Measurements from ENCODE around the gene EMC8.

DNA sequence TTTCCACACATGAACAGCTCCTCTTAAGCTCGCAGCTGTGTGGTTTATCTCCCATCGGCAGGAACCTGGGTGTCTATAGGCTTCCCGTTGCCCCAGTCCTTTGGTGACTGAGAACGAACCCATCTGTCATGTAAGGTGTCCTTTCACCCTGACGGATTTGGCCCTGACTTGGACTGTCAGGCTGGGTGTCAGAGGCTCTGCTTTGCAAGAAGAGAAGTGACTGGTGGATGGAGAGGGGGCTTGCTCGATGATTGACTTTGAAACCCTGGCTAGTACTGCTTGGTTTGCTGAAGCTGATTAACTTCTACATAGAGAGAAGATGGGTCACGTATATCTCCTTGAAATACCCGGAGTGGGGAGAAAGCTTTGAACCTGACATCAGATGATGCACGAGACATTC, 43.1 kb upstream of the EMC8 start:
- TF ChIP-seq, protein P1, sequence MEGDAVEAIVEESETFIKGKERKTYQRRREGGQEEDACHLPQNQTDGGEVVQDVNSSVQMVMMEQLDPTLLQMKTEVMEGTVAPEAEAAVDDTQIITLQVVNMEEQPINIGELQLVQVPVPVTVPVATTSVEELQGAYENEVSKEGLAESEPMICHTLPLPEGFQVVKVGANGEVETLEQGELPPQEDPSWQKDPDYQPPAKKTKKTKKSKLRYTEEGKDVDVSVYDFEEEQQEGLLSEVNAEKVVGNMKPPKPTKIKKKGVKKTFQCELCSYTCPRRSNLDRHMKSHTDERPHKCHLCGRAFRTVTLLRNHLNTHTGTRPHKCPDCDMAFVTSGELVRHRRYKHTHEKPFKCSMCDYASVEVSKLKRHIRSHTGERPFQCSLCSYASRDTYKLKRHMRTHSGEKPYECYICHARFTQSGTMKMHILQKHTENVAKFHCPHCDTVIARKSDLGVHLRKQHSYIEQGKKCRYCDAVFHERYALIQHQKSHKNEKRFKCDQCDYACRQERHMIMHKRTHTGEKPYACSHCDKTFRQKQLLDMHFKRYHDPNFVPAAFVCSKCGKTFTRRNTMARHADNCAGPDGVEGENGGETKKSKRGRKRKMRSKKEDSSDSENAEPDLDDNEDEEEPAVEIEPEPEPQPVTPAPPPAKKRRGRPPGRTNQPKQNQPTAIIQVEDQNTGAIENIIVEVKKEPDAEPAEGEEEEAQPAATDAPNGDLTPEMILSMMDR (conservative IDR thresholded peaks at IDR 0.05; ENCODE audit: low read length): no peak
- no peak for TF ChIP-seq EZH2phosphoT487 (IDR thresholded peaks at IDR 0.05; ENCODE audit: borderline replicate concordance)
